ENCODE results near the gene ZNF804A. TPM values are rescaled to one million over a fixed set of nuclear protein-coding genes. Genes with fewer than 3 reads are reported as not detected.

The ZNF804A gene
- polyA plus RNA-seq, 3 donors: 0.83 to 3.7 (median 1.8) TPM

- H3K36me3 ChIP-seq (replicated peaks in 1 of 2; ENCODE audit: control insufficient read depth in 1 of 2, insufficient read depth in 2 of 2, low read length in 2 of 2): no peaks in the 10 kb centered on the region
- no peak overlapping the region for H3K4me3 Mint-ChIP-seq
- H3K27ac ChIP-seq (ENCODE audit: low read depth in 1 of 2, low read length in 2 of 2): no peak overlapping the region
- H3K79me2 ChIP-seq (ENCODE audit: insufficient read depth, low read length): no peaks in the 10 kb centered on the region
- no peaks in the 10 kb centered on the region for H4K20me1 ChIP-seq (ENCODE audit: insufficient read depth, low read length)
- no peak overlapping the region for H3K9ac ChIP-seq (ENCODE audit: insufficient read depth, low read length, poor library complexity, severe bottlenecking)
- H3K4me2 ChIP-seq (replicated peaks; ENCODE audit: extremely low read depth, low read length, poor library complexity, severe bottlenecking): no peak overlapping the region
- H3K36me3 Mint-ChIP-seq: no peaks in the 10 kb centered on the region
- peaks cover 0 to 7% (median 2%) of the 10 kb centered on the region in 7 donors for H3K9me3 Mint-ChIP-seq
- intact Hi-C loops (cut with micrococcal nuclease): no loop called here
- H3K27me3 Mint-ChIP-seq (ENCODE audit: low read depth in 3 of 3): no peaks in the 10 kb centered on the region
- no peak overlapping the region for H2AFZ ChIP-seq (ENCODE audit: insufficient read depth, low read depth, low read length, poor library complexity, severe bottlenecking)
- H3K4me1 ChIP-seq (ENCODE audit: control insufficient read depth in 1 of 2, insufficient read depth in 2 of 2, low read length in 2 of 2): no peaks in the 10 kb centered on the region
- H3K9me3 ChIP-seq (replicated peaks in 1 of 2; ENCODE audit: control insufficient read depth in 1 of 2, insufficient read depth in 1 of 2, low read length in 2 of 2): no peaks in the 10 kb centered on the region
- no peak for DNase-seq
- TF ChIP-seq CTCF (IDR thresholded peaks at IDR 0.05): no peak
- no peaks in the 10 kb centered on the region for H3K4me1 Mint-ChIP-seq
- no peak overlapping the region for H3K27ac Mint-ChIP-seq
- no peak overlapping the region for H3K4me3 ChIP-seq (replicated peaks in 1 of 3; ENCODE audit: low read depth in 2 of 3, low read length in 3 of 3)
- H3K27me3 ChIP-seq (ENCODE audit: control insufficient read depth in 2 of 2, insufficient read depth in 2 of 2, low read length in 2 of 2): no peaks in the 10 kb centered on the region
Observed at GRCh38 chr2:184849516-184849915, 251.2 kb downstream of the ZNF804A start.

GRCh38 chr2:184851576-184851975 is 253.2 kb downstream of the ZNF804A start:
- Histone ChIP-seq H4K20me1 (ENCODE audit: insufficient read depth, low read length) (no peaks in the 10 kb centered on the region), H3K4me1 (ENCODE audit: control insufficient read depth in 1 of 2, insufficient read depth in 2 of 2, low read length in 2 of 2) (no peaks in the 10 kb centered on the region), H3K27ac (ENCODE audit: low read depth in 1 of 2, low read length in 2 of 2) (no peak overlapping the region), H3K4me2 (replicated peaks; ENCODE audit: extremely low read depth, low read length, poor library complexity, severe bottlenecking) (no peak overlapping the region), H3K27me3 (ENCODE audit: control insufficient read depth in 2 of 2, insufficient read depth in 2 of 2, low read length in 2 of 2) (no peaks in the 10 kb centered on the region), H2AFZ (ENCODE audit: insufficient read depth, low read depth, low read length, poor library complexity, severe bottlenecking) (no peak overlapping the region), H3K9ac (ENCODE audit: insufficient read depth, low read length, poor library complexity, severe bottlenecking) (no peak overlapping the region), H3K36me3 (replicated peaks in 1 of 2; ENCODE audit: control insufficient read depth in 1 of 2, insufficient read depth in 2 of 2, low read length in 2 of 2) (no peaks in the 10 kb centered on the region), H3K4me3 (replicated peaks in 1 of 3; ENCODE audit: low read depth in 2 of 3, low read length in 3 of 3) (no peak overlapping the region), H3K79me2 (ENCODE audit: insufficient read depth, low read length) (no peaks in the 10 kb centered on the region), H3K9me3 (replicated peaks in 1 of 2; ENCODE audit: control insufficient read depth in 1 of 2, insufficient read depth in 1 of 2, low read length in 2 of 2) (no peaks in the 10 kb centered on the region)
- Mint-ChIP-seq H3K27me3 (ENCODE audit: low read depth in 3 of 3) (no peaks in the 10 kb centered on the region), H3K27ac (no peak overlapping the region), H3K4me3 (no peak overlapping the region), H3K4me1 (no peaks in the 10 kb centered on the region), H3K36me3 (no peaks in the 10 kb centered on the region), H3K9me3 (peaks cover 0 to 6% (median 0%) of the 10 kb centered on the region in 7 donors)
- TF ChIP-seq CTCF (IDR thresholded peaks at IDR 0.05): no peak
- intact Hi-C loops (cut with micrococcal nuclease): no loop called here
- WGBS (ENCODE audit: insufficient coverage): no CpG with 5 or more reads among the region's 1 CpG
- DNase-seq: no peak

All from CD14-positive monocyte (primary cell).